Glomerular visceral epithelial cell (primary cell): Measurements from ENCODE around the gene TDP2.
"Not testable (repeated sequence)": the region's sequence is repeated elsewhere in the genome, so short reads cannot be mapped to it uniquely, and the experiment has no call there.

Source experiments
- DNase-seq: peaks from one replicate; pipeline ENCODE4 v3.0.0-alpha.2; 2016; ENCODE audit errors: extremely low spot score

Gene TDP2

GRCh38 chr6:24680582-24680981, 13.9 kb upstream of the TDP2 start:
- no peak for DNase-seq

- DNase-seq, result not testable (repeated sequence)
Measured at GRCh38 chr6:24678792-24679352, 12.2 kb upstream of the TDP2 start.

- DNase-seq, result no peak
Measured at GRCh38 chr6:24673625-24674024, 6.9 kb upstream of the TDP2 start.

- no peak for DNase-seq
Measured at GRCh38 chr6:24672620-24673182, 6.0 kb upstream of the TDP2 start.

GRCh38 chr6:24671077-24671476, 4.4 kb upstream of the TDP2 start:
- not testable (repeated sequence) for DNase-seq

GRCh38 chr6:24670492-24670891, 3.8 kb upstream of the TDP2 start:
- DNase-seq, result not testable (repeated sequence)

- DNase-seq, result no peak
Measured at GRCh38 chr6:24668997-24669361, 2.3 kb upstream of the TDP2 start.

GRCh38 chr6:24668066-24668996, 1.6 kb upstream of the TDP2 start:
- not testable (repeated sequence) for DNase-seq

GRCh38 chr6:24667378-24667803, 692 bp upstream of the TDP2 start:
- no peak for DNase-seq

GRCh38 chr6:24666097-24666640, 530 bp downstream of the TDP2 start:
- peak; percentile 42 for DNase-seq

GRCh38 chr6:24664046-24664987, 2.4 kb downstream of the TDP2 start:
- no peak for DNase-seq

GRCh38 chr6:24663189-24663588, 3.5 kb downstream of the TDP2 start:
- DNase-seq, result no peak

- no peak for DNase-seq
Measured at GRCh38 chr6:24662236-24662635, 4.5 kb downstream of the TDP2 start.

- DNase-seq, result not testable (repeated sequence)
Measured at GRCh38 chr6:24661759-24662158, 4.9 kb downstream of the TDP2 start.

GRCh38 chr6:24660105-24660504, 6.6 kb downstream of the TDP2 start:
- DNase-seq, result no peak

GRCh38 chr6:24659561-24659960, 7.1 kb downstream of the TDP2 start:
- DNase-seq, result no peak

GRCh38 chr6:24658573-24659560, 7.8 kb downstream of the TDP2 start:
- DNase-seq, result no peak

- no peak for DNase-seq
Measured at GRCh38 chr6:24655215-24655614, 11.5 kb downstream of the TDP2 start.

GRCh38 chr6:24650365-24650764, 16.3 kb downstream of the TDP2 start:
- DNase-seq, result no peak

- DNase-seq, result no peak
Measured at GRCh38 chr6:24649691-24650090, 17.0 kb downstream of the TDP2 start.
